ENCODE results near the gene SPAG16. TPM values are rescaled to one million over a fixed set of nuclear protein-coding genes. Genes with fewer than 3 reads are reported as not detected.
"Not testable (repeated sequence)": the region's sequence is repeated elsewhere in the genome, so short reads cannot be mapped to it uniquely, and the experiment has no call there.

Gene SPAG16
- total RNA-seq, 2 donors from 2014 or later = 15.5 to 22.8 TPM

GRCh38 chr2:214052235-214052634, 768.0 kb downstream of the SPAG16 start:
- Histone ChIP-seq H3K9me3 (no peaks in the 10 kb centered on the region), H3K4me1 (no peaks in the 10 kb centered on the region), H3K27ac (no peak overlapping the region), H3K36me3 (replicated peaks in 1 of 2; ENCODE audit: insufficient read depth in 1 of 2, low read depth in 2 of 2) (no peaks in the 10 kb centered on the region), H3K4me3 (no peak overlapping the region), H3K27me3 (no peaks in the 10 kb centered on the region)
- WGBS, 2 donors = 50 to 57% methylated on average over 5 of the region's 5 CpGs
- DNase-seq (no peak), ATAC-seq (no peak)
- no peak for TF ChIP-seq POLR2A (IDR thresholded peaks at IDR 0.05)
- no peak for TF ChIP-seq CTCF (IDR thresholded peaks at IDR 0.05)
- intact Hi-C loops (cut with DNase I) = no loop called here

- intact Hi-C loops (cut with DNase I) = no loop called here
- H3K9me3 ChIP-seq = no peaks in the 10 kb centered on the region
- 54 to 63% methylated on average over 2 of the region's 2 CpGs for WGBS, 2 donors
- no peak overlapping the region for H3K4me3 ChIP-seq
- no peak overlapping the region for H3K27ac ChIP-seq
- no peaks in the 10 kb centered on the region for H3K27me3 ChIP-seq
- H3K36me3 ChIP-seq (replicated peaks in 1 of 2; ENCODE audit: insufficient read depth in 1 of 2, low read depth in 2 of 2) = no peaks in the 10 kb centered on the region
- DNase-seq (no peak), ATAC-seq (no peak)
- H3K4me1 ChIP-seq = no peaks in the 10 kb centered on the region
- TF ChIP-seq CTCF (IDR thresholded peaks at IDR 0.05) (no peak), POLR2A (IDR thresholded peaks at IDR 0.05) (no peak)
These were observed 773.7 kb downstream of the SPAG16 start for GRCh38 chr2:214057986-214058385.

GRCh38 chr2:214062279-214062678, 778.0 kb downstream of the SPAG16 start:
- intact Hi-C loops (cut with DNase I); H3K36me3 ChIP-seq (replicated peaks in 1 of 2; ENCODE audit: insufficient read depth in 1 of 2, low read depth in 2 of 2); H3K4me3 ChIP-seq; H3K9me3 ChIP-seq; ATAC-seq; H3K27me3 ChIP-seq; H3K27ac ChIP-seq; H3K4me1 ChIP-seq; DNase-seq: not testable (repeated sequence)
- WGBS, 2 donors = 67 to 81% methylated on average over 5 of the region's 5 CpGs

GRCh38 chr2:214064471-214064870, 780.2 kb downstream of the SPAG16 start:
- Histone ChIP-seq H3K27me3 (no peaks in the 10 kb centered on the region), H3K4me1 (no peaks in the 10 kb centered on the region), H3K9me3 (no peaks in the 10 kb centered on the region), H3K4me3 (no peak overlapping the region), H3K36me3 (replicated peaks in 1 of 2; ENCODE audit: insufficient read depth in 1 of 2, low read depth in 2 of 2) (no peaks in the 10 kb centered on the region), H3K27ac (no peak overlapping the region)
- intact Hi-C loops (cut with DNase I) = no loop called here
- DNase-seq (no peak), ATAC-seq (no peak)
- 71 to 89% methylated on average over 2 of the region's 2 CpGs for WGBS, 2 donors
- TF ChIP-seq CTCF (IDR thresholded peaks at IDR 0.05) = no peak
- TF ChIP-seq POLR2A (IDR thresholded peaks at IDR 0.05) = no peak

GRCh38 chr2:214066862-214067261, 782.6 kb downstream of the SPAG16 start:
- TF ChIP-seq CTCF (IDR thresholded peaks at IDR 0.05) = no peak
- no peak for TF ChIP-seq POLR2A (IDR thresholded peaks at IDR 0.05)
- intact Hi-C loops (cut with DNase I) = no loop called here
- WGBS, 2 donors = 15 to 16% methylated on average over 2 of the region's 2 CpGs
- no peak overlapping the region for H3K4me3 ChIP-seq
- H3K9me3 ChIP-seq = no peaks in the 10 kb centered on the region
- no peak for DNase-seq
- H3K27me3 ChIP-seq = no peaks in the 10 kb centered on the region
- ATAC-seq = no peak
- no peak overlapping the region for H3K27ac ChIP-seq
- no peaks in the 10 kb centered on the region for H3K36me3 ChIP-seq (replicated peaks in 1 of 2; ENCODE audit: insufficient read depth in 1 of 2, low read depth in 2 of 2)
- no peaks in the 10 kb centered on the region for H3K4me1 ChIP-seq

Measured in body of pancreas (tissue), 4 donors.